ENCODE data around the gene TULP4. TPM values are rescaled to one million over a fixed set of nuclear protein-coding genes. Genes with fewer than 3 reads are reported as not detected.

The TULP4 gene
- total RNA-seq, 1 donor from 2014 or later: 252 TPM

- DNase-seq (ENCODE audit: low spot score): no peak
- H3K27me3 Mint-ChIP-seq (ENCODE audit: insufficient read depth, low read depth): no peaks in the 10 kb centered on the region
- TF ChIP-seq EZH2 (IDR thresholded peaks at IDR 0.05) (no peak), EZH2phosphoT487 (IDR thresholded peaks at IDR 0.05) (no peak), CTCF (IDR thresholded peaks at IDR 0.05) (no peak)
- peaks cover 43% of the 10 kb centered on the region for H3K36me3 Mint-ChIP-seq
- H3K27ac Mint-ChIP-seq: no peak overlapping the region
- H3K9ac ChIP-seq: no peak overlapping the region
- no peak overlapping the region for H3K4me2 ChIP-seq
- H3K79me2 ChIP-seq (ENCODE audit: low read depth): no peaks in the 10 kb centered on the region
- H4K20me1 ChIP-seq (ENCODE audit: low read depth): no peaks in the 10 kb centered on the region
- H2AFZ ChIP-seq (replicated peaks): no peak overlapping the region
- no peaks in the 10 kb centered on the region for H3K27me3 ChIP-seq
- no peak overlapping the region for H3K4me3 ChIP-seq
- H3K4me1 ChIP-seq: peaks cover 10% of the 10 kb centered on the region
- no peaks in the 10 kb centered on the region for H3K9me3 ChIP-seq (ENCODE audit: low read depth)
- no peaks in the 10 kb centered on the region for H3F3A ChIP-seq (ENCODE audit: low read depth)
- H3K36me3 ChIP-seq: no peaks in the 10 kb centered on the region
- H3K27ac ChIP-seq: no peak overlapping the region
- no peaks in the 10 kb centered on the region for H3K9me3 Mint-ChIP-seq
- H3K4me3 Mint-ChIP-seq: no peak overlapping the region
- no peaks in the 10 kb centered on the region for H3K4me1 Mint-ChIP-seq
Measured at GRCh38 chr6:158503222-158503621, 191.0 kb downstream of the TULP4 start.

- no peaks in the 10 kb centered on the region for H3K36me3 ChIP-seq
Measured at GRCh38 chr6:158503846-158504245, 191.6 kb downstream of the TULP4 start.

GRCh38 chr6:158505194-158505593, 192.9 kb downstream of the TULP4 start:
- H3K4me1 ChIP-seq: peaks cover 2% of the 10 kb centered on the region
- H3F3A ChIP-seq (ENCODE audit: low read depth): no peaks in the 10 kb centered on the region
- H3K4me2 ChIP-seq: no peak overlapping the region
- no peaks in the 10 kb centered on the region for H3K36me3 ChIP-seq
- no peak overlapping the region for H3K4me3 ChIP-seq
- no peaks in the 10 kb centered on the region for H3K9me3 ChIP-seq (ENCODE audit: low read depth)
- no peak overlapping the region for H3K27ac ChIP-seq
- H3K79me2 ChIP-seq (ENCODE audit: low read depth): no peaks in the 10 kb centered on the region
- Mint-ChIP-seq H3K4me1 (no peaks in the 10 kb centered on the region), H3K4me3 (no peak overlapping the region), H3K9me3 (no peaks in the 10 kb centered on the region), H3K27me3 (ENCODE audit: insufficient read depth, low read depth) (no peaks in the 10 kb centered on the region), H3K27ac (no peak overlapping the region), H3K36me3 (peaks cover 36% of the 10 kb centered on the region)
- H3K9ac ChIP-seq: no peak overlapping the region
- H3K27me3 ChIP-seq: no peaks in the 10 kb centered on the region
- TF ChIP-seq EZH2 (IDR thresholded peaks at IDR 0.05): no peak
- no peak for TF ChIP-seq EZH2phosphoT487 (IDR thresholded peaks at IDR 0.05)
- TF ChIP-seq CTCF (IDR thresholded peaks at IDR 0.05): no peak
- DNase-seq (ENCODE audit: low spot score): no peak
- H2AFZ ChIP-seq (replicated peaks): no peak overlapping the region
- H4K20me1 ChIP-seq (ENCODE audit: low read depth): no peaks in the 10 kb centered on the region

More at GRCh38 chr6:158503846-158504245, 191.6 kb downstream of the TULP4 start:
- Mint-ChIP-seq H3K36me3 (peaks cover 39% of the 10 kb centered on the region), H3K27me3 (ENCODE audit: insufficient read depth, low read depth) (no peaks in the 10 kb centered on the region), H3K4me1 (no peaks in the 10 kb centered on the region), H3K9me3 (no peaks in the 10 kb centered on the region), H3K27ac (no peak overlapping the region), H3K4me3 (no peak overlapping the region)
- Histone ChIP-seq H3K4me3 (no peak overlapping the region), H3K79me2 (ENCODE audit: low read depth) (no peaks in the 10 kb centered on the region), H2AFZ (replicated peaks) (no peak overlapping the region), H3K9ac (no peak overlapping the region), H3K9me3 (ENCODE audit: low read depth) (no peaks in the 10 kb centered on the region), H3K4me1 (peaks cover 10% of the 10 kb centered on the region), H3K27ac (no peak overlapping the region), H3F3A (ENCODE audit: low read depth) (no peaks in the 10 kb centered on the region), H4K20me1 (ENCODE audit: low read depth) (no peaks in the 10 kb centered on the region), H3K27me3 (no peaks in the 10 kb centered on the region), H3K4me2 (no peak overlapping the region)
- TF ChIP-seq EZH2phosphoT487 (IDR thresholded peaks at IDR 0.05) (no peak), EZH2 (IDR thresholded peaks at IDR 0.05) (no peak), CTCF (IDR thresholded peaks at IDR 0.05) (no peak)
- no peak for DNase-seq (ENCODE audit: low spot score)

All from neural progenitor cell (in vitro differentiated cells).